ENCODE results near the gene DENND4C.

The DENND4C gene

GRCh38 chr9:19232823-19233194 is 2.3 kb downstream of the DENND4C start:
- in situ Hi-C loops (cut with HindIII; ENCODE audit: low sequenced_read_pairs): no loop called here
- no peak for TF ChIP-seq CTCF (IDR thresholded peaks at IDR 0.05; ENCODE audit: low read depth, low read length)
- no peak overlapping the region for H3K4me3 ChIP-seq (ENCODE audit: low read depth, low read length)
- DNase-seq (ENCODE audit: low read depth, low spot score): peak; percentile 63

GRCh38 chr9:19233344-19233743 is 2.9 kb downstream of the DENND4C start:
- in situ Hi-C loops (cut with HindIII; ENCODE audit: low sequenced_read_pairs): no loop called here
- DNase-seq (ENCODE audit: low read depth, low spot score): no peak
- no peak for TF ChIP-seq CTCF (IDR thresholded peaks at IDR 0.05; ENCODE audit: low read depth, low read length)
- no peak overlapping the region for H3K4me3 ChIP-seq (ENCODE audit: low read depth, low read length)

- DNase-seq (ENCODE audit: low read depth, low spot score): no peak
- no peak for TF ChIP-seq CTCF (IDR thresholded peaks at IDR 0.05; ENCODE audit: low read depth, low read length)
- H3K4me3 ChIP-seq (ENCODE audit: low read depth, low read length): no peak overlapping the region
- in situ Hi-C loops (cut with HindIII; ENCODE audit: low sequenced_read_pairs): no loop called here
These were observed 9.5 kb downstream of the DENND4C start for GRCh38 chr9:19239955-19240354.

- no peak for TF ChIP-seq CTCF (IDR thresholded peaks at IDR 0.05; ENCODE audit: low read depth, low read length)
- DNase-seq (ENCODE audit: low read depth, low spot score): no peak
- in situ Hi-C loops (cut with HindIII; ENCODE audit: low sequenced_read_pairs): no loop called here
- H3K4me3 ChIP-seq (ENCODE audit: low read depth, low read length): no peak overlapping the region
These were observed 11.2 kb downstream of the DENND4C start for GRCh38 chr9:19241728-19242127.

GRCh38 chr9:19243366-19244033 is 13.0 kb downstream of the DENND4C start:
- in situ Hi-C loops (cut with HindIII; ENCODE audit: low sequenced_read_pairs): no loop called here
- no peak for DNase-seq (ENCODE audit: low read depth, low spot score)
- H3K4me3 ChIP-seq (ENCODE audit: low read depth, low read length): no peak overlapping the region
- no peak for TF ChIP-seq CTCF (IDR thresholded peaks at IDR 0.05; ENCODE audit: low read depth, low read length)

GRCh38 chr9:19246891-19247290 is 16.4 kb downstream of the DENND4C start:
- in situ Hi-C loops (cut with HindIII; ENCODE audit: low sequenced_read_pairs): no loop called here
- no peak overlapping the region for H3K4me3 ChIP-seq (ENCODE audit: low read depth, low read length)
- TF ChIP-seq CTCF (IDR thresholded peaks at IDR 0.05; ENCODE audit: low read depth, low read length): no peak
- DNase-seq (ENCODE audit: low read depth, low spot score): no peak
